Left ventricle myocardium superior (tissue), 1 donor: Measurements from ENCODE around the gene KSR1. TPM values are rescaled to one million over a fixed set of nuclear protein-coding genes. Genes with fewer than 3 reads are reported as not detected.
"Not testable (repeated sequence)": the region's sequence is repeated elsewhere in the genome, so short reads cannot be mapped to it uniquely, and the experiment has no call there.

ENCODE experiments used
- ATAC-seq: fragments of 200-7000 bp; cut with Tn5 transposase; one replicate; pipeline ENCODE4 v1.9.1; 2020; ENCODE audit warnings: mild to moderate bottlenecking, moderate library complexity
- DNase-seq: peaks from one replicate; pipeline ENCODE4 v3.0.0-alpha.2; 2020
- intact Hi-C: fragments of 100-400 bp; cut with micrococcal nuclease; formaldehyde crosslinking; loops from one replicate; pipeline ENCODE4 v1.11.0; 2022
- total RNA-seq: library from RNA; stranded (reverse); fragmentation: NEBNext Ultra II Directional; extraction: Animal tissue kit (Norgen Biotek cat#: 25700); gene quantifications from one replicate; pipeline ENCODE4 v1.2.1, GENCODE V29; 2021
- donor health status: DM: no; HTN: yes; CAD: no; lungs with severe emphysema.

The KSR1 gene
- total RNA-seq, 1 donor from 2014 or later = 10.2 TPM

DNA sequence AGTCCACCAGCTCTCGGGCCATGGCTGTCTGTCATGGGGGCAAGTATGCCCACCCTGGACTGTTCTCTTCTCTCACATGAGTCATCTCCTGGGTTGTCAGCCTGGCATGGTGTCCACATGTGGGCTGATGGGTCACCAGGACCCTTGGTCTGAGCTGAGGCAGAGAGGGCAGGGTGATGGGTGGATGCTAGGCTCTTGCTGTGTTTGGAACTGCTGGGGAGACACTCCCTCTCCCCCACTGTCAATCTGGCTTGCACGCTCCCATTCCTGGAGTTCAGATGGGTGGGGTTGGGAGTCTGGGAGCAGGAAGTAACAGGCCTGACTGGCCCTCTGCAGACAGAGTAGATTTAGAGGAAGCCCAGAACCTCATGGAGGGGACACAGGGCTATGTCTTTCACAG lies 28.9 kb downstream of the KSR1 start:
- DNase-seq = no peak
- intact Hi-C loops = no loop called here
- ATAC-seq = peak; percentile 14

DNA sequence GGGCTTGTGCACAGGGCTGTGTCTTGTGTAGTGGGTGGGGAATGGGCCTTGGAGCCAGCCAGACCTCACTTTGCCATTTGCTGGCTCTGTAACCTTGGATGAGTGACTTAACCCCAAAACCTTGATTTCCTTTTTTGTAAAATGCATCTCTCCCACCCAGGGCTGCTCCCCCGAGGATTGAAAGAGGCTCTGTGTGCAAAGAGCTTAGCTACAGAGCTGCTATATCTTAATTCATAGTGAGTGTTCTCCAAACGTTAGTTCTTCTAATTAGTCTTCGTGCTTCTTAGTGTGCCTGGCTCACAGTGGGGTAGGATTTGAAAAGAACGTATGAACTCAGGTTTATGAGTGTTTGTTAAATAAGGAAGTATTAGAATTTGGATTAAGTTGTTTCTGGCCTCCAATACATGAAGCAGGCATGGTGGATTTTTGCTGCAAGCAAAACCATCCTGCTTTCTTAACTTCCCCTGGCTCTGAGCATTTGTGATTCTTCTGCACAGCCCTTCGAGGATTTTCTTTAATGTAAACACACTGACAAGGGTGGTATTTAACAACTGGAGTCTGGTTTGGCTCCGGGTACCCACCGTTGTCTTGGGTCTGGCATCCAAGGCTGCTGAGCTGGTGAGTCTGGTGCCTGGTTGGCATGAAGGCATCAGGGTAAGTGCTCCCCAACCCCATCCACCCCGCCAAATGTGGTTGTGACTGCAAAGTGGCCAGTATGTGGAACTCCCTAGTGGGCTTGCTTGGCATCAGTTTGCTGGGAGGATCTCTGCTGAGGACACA lies 29.7 kb downstream of the KSR1 start:
- DNase-seq (no peak), ATAC-seq (no peak)
- intact Hi-C loops = no loop called here

GRCh38 chr17:27486741-27487140 lies 30.5 kb downstream of the KSR1 start:
- no peak for ATAC-seq

DNA sequence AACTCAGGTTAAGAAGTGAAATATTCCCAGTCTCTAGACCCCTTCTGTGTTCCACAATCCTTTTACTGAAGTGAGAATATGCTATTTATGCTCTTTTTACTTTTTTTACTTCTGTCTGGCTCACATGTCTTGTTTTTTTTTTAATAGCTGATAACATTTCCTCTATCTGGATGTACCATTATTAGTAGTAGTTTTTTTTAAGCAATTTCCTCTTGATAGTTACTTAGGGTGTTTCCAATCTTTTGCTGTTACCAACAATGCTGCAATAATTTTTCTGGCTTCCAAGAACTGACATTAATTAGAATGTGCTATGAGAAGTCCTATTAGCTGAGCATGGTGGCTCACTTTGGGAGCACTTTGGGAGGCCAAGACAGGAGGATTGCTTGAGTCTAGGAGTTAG lies 32.0 kb downstream of the KSR1 start:
- peak; percentile 69 for ATAC-seq
- intact Hi-C loops = no loop called here
- no peak for DNase-seq

More at GRCh38 chr17:27486741-27487140, 30.5 kb downstream of the KSR1 start:
- intact Hi-C loops = no loop called here
- DNase-seq = no peak

- DNase-seq (peak; percentile 89), ATAC-seq (peak; percentile 92)
- intact Hi-C loops = no loop called here
Observed at GRCh38 chr17:27489045-27489715, 32.9 kb downstream of the KSR1 start.

GRCh38 chr17:27490391-27490790 lies 34.1 kb downstream of the KSR1 start:
- DNase-seq (no peak), ATAC-seq (no peak)
- intact Hi-C loops = no loop called here

- DNase-seq (no peak), ATAC-seq (no peak)
- intact Hi-C loops = no loop called here
Observed at GRCh38 chr17:27491713-27492190, 35.5 kb downstream of the KSR1 start.

DNA sequence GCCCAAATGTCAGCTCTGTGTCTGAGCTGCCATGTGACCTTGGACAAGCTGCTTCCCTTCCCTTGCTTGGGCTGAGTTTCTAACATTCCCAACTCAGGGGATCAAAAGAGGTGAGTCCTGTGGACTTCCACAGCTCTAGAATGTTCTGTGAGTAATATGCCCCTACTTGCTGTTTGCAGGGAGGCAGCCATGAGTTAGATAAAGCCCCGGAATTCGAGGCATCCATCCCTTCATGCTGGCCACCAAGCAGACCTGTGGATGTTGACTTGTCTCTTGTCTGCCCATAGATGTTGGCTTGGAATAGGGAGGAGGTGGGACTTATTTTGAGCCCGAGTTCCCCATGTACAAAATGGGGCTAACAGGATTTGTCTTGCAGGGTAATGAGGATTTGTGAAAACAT lies 36.2 kb downstream of the KSR1 start:
- ATAC-seq (no peak), DNase-seq (no peak)
- intact Hi-C loops = no loop called here

DNA sequence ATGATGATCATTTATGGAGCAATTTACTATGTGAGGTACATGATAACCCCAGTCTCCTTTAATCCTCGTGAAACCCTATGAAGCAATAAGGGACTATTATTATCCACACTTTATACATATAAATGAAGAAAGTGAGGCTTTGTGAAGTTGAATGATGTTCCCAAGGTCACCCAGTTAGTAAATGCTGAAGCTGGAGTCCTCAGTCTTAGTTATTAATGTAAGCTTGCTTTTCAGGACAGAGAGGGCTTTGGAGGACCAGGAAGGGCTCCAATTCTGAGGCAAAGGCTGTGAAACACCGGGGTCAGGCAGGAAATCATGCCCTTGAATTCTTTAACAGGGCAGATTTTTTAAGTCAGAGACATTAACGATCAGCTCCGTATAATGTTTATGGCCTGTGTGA lies 36.8 kb downstream of the KSR1 start:
- intact Hi-C loops = no loop called here
- ATAC-seq (no peak), DNase-seq (no peak)

DNA sequence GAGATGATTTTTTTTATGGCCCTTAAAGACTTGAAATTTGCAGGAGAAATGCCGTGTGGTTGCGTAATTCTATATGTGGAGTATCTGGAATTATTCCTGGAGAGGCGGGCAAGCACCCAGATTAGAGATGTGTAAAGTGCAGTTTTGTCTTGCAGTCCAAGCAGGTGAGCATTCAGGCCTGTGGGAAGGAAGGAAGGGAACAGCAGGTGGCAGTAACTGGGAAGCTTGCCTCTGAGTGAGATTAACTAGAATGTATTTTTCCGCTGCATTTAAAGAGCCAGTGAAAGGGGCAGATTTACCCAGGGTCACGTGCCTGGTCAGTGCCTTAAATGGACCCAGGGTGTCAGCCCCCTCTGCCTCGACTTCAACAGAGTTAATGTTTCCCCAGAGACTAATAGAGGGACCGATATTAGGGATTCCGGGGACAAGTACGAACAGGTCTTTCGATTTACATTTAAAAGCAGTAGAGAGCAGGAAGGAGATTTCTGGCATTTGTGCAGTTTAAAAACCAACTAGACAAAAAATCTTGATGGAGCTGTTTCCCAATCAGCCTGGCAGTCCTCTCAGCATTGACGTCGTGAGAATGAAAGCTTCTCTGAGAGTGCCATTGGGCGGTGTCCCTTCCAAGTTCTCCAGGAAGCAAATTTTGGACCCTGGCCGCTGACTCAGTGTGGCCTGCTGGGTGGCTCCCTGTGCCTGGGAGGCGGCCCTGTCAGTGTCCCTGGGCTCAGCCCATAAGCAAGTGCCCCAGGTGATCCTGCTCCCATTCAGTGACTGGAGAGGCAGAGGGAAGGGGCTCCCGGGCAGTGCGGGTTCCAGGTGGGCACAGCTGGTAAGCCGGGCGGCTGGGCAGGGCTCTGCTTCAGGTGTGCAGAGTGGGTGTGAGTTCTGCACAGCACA lies 38.2 kb downstream of the KSR1 start:
- intact Hi-C loops = no loop called here
- DNase-seq (peak; percentile 71), ATAC-seq (peak; percentile 89)

DNA sequence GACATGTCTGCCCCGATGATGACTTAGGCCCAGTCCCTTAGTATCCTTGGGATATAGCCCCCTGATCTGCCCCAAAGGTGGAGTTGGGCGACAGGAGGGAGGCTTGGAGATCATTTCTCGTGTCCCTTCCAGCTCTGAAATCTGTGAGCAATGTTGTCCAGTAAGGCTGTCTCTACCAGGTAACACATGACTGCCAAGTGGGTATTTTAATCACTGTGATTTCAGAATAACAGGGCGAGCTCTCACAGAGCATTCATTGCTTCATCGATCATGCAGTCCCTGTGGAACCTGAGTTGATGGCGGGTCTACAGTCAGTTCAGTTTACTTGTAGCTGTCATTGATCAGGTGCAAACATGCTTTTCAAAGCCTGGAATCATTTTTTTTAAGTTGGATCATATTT lies 39.2 kb downstream of the KSR1 start:
- DNase-seq = no peak
- intact Hi-C loops = no loop called here
- no peak for ATAC-seq

DNA sequence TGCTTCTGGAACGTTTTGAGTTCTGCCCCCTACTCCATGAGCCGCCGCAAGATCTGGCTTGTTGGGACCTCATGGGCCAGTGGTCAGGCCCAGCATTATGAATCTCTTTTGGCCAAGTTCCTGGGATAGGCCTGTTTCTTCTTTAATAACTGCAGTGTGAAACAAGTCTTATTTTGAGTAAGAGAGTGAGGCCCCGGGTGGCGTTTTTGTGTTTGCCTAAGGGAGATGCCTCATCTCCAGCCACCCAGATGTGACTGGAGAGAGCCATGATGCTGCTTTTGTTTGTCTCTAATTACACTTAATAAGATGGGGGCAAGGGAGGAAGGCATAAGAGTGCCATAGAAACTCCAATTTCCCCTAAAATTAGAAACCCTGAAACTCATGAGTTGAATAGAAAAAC lies 39.8 kb downstream of the KSR1 start:
- ATAC-seq (no peak), DNase-seq (no peak)
- intact Hi-C loops = no loop called here

DNA sequence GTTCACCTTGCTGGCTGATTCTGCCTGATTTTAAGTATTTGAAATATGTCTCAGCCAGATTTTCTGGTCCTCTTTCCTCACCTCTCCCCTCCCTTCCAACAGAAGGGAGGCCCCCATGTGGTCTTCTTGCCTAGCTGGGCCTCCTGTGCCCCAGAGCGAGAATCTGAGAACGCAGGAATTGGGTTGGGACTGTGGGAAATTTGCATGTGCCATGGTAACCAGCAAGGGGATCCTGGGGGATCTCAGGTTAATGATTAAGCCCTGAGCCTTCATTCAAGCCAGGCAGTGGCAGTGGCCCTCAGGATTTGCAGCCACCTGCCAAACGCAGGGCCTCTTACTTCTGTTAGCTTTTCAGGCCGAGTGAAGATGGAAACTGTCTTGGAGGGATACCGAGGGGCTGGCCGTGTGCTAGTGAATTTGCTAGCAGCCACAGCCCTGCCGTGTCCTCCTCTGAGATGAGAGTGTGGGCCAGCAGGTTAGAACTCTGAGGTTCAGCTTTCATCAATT lies 40.2 kb downstream of the KSR1 start:
- ATAC-seq (no peak), DNase-seq (no peak)
- intact Hi-C loops = no loop called here

- DNase-seq (no peak), ATAC-seq (no peak)
- intact Hi-C loops = no loop called here
Observed at GRCh38 chr17:27496971-27497370, 40.7 kb downstream of the KSR1 start.

DNA sequence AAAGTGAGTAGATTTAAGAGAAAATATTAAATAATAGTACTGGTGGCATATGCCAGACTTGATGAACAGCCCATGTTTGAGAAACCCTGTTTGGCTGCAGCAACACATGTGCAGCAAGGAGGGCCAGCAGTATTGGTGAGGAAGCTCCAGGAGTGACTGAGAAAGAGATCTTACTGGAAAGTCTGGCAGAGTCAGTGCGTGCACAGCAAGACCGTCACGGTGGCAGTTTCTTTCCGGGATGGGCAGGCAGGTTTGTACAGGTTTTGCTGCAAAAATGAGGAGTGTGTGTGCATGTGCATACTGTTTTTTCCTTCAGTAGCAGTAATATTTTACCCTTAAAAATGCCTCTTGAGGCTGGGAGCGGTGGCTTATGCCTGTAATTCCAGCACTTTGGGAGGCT lies 41.4 kb downstream of the KSR1 start:
- ATAC-seq (no peak), DNase-seq (no peak)
- intact Hi-C loops = no loop called here

- no peak for DNase-seq
- ATAC-seq = no peak
- intact Hi-C loops = no loop called here
Observed at GRCh38 chr17:27498615-27499309, 42.5 kb downstream of the KSR1 start.

- DNase-seq (no peak), ATAC-seq (peak; percentile 14)
- intact Hi-C loops = no loop called here
Observed at GRCh38 chr17:27499451-27500265, 43.4 kb downstream of the KSR1 start.

- DNase-seq, intact Hi-C loops, ATAC-seq: not testable (repeated sequence)
Observed at GRCh38 chr17:27501338-27501737, 45.1 kb downstream of the KSR1 start.
